NCI-H1048 (cell line): ENCODE measurements around the gene PSG5.
"Not testable (repeated sequence)": the region's sequence is repeated elsewhere in the genome, so short reads cannot be mapped to it uniquely, and the experiment has no call there.

Source experiments
- DNase-seq: peaks from one replicate; lab custom pipeline; 2025; lab: John Stamatoyannopoulos, UW

PSG5 gene

DNA sequence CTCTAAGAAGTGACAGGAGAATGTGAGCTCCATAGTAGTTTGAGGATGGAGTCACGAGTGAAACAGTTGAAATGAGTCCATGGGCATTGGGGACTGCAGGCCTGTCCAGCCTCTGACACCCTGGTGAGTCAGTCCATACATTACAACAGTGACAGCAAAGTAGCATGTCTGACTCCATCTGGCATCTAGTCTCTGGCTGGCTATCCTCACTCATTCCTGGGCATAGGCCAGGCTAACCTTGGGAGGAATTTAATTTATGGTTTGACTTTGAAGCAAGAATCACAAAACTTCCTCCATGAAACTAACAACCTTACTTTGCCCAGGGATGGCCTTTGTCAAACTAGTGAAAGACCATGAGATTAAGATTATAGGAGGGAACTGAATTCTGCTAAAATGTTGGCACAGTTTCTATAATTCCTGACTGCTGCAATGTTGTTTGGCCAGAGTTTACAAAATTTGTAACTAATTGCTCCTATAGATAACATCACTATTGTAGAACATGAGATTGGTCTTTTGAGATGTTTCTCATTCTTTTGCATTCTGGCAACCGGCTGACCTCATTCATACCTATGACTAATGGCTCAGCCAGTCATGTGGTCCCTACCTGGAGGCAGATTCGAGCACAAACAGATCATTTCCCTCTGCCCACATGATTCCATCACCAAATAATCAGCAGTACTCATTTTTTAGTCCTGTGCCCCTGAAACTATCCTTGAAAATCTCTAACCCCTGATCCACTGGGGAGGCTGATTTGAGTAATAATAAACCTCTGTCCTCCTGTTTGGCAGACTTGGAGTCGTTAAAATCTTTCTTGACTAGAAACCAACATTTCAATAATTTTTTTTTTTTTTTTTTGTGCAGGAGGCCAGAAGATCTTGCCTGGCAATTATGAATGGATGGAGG is 4.2 kb downstream of the PSG5 start:
- DNase-seq: not testable (repeated sequence)

DNA sequence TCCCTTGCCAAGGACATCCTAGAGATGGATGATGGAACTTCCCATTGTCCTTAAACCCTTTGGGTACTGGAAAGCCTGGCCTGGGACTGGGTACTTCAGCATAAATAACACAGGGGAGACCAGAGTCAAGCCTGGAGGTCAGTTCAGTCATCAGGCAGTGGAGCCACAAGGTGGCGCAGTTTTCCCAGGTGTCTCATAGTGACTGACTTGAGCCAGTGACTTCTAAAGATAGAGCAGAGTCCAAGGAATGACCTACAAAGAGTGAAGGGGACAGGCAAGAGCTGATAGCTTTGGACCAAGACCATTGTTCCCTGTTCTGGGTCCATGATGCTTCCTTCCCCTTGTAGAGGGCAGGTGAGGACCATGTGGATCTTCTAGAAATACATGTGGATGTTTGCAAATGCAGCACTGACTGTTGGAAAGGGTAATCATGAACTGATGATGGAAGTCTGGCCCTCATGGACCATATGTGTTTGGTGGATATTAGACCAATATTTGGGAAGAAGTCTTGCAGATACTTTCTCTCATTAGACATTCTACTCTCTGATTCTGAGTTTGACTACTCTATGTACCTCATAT is 6.7 kb downstream of the PSG5 start:
- DNase-seq: not testable (repeated sequence)

DNA sequence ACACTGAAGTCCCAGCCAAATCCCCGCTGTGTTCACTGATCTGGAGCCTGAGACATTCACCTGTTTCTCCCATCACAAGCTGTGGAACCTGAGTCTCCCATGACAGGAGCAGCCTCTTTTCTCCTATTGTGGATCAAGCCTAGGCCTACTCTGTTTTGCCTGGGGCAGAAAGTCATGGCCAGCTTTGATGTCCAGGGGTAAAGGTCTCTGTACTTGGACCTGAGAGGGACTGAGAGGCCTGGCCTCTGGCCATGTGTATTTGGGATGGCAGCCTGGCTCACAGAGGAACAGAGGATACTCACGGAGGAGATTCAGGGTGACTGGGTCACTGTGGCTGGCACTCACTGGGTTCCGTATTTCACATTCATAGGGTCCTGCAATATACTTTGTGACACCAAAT is 7.8 kb downstream of the PSG5 start:
- DNase-seq: not testable (repeated sequence)

DNA sequence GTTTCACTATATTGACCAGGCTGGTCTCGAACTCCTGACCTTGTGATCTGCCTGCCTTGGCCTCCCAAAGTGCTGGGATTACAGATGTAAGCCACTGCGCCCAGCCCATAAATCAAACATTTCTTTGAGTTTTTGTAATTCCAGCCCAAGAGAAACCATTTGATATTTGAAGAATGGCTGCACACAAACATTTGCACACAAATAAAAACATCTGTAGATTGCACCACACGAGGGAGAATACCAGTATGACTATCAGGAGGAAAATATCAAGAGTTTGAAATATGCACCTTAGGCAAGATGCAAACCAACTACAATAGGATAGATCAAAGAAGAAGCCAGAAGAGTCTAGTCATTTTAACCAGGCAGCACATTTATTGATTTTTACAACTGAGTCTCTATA is 20.4 kb downstream of the PSG5 start:
- DNase-seq: not testable (repeated sequence)

DNA sequence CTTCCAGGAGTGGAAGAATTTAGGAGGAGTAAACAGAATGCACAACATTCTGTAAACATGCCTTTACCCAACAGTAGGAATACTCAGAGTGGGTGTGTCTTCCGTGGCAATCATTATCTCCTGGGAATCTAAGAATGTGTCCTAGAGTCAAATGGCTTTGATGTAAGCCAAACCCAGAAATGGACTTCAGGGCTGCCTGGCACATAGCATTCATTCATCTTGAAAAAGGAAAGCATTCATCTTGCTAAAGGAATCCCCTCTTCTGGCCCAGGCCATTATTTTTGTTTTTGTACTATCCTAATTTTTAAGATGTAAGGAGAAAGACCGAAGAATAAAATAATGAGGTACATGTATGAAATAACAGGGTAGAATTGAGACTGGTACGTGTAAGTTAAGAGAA is 23.2 kb downstream of the PSG5 start:
- DNase-seq: not testable (repeated sequence)

GRCh38 chr19:43162261-43162660 is 24.1 kb downstream of the PSG5 start:
- DNase-seq: not testable (repeated sequence)

GRCh38 chr19:43152214-43152613 is 34.1 kb downstream of the PSG5 start:
- DNase-seq: no peak

- DNase-seq: peak; percentile 58
Measured at GRCh38 chr19:43149788-43150187, 36.5 kb downstream of the PSG5 start.

GRCh38 chr19:43148233-43148632 is 38.1 kb downstream of the PSG5 start:
- DNase-seq: no peak

GRCh38 chr19:43141763-43142162 is 44.6 kb downstream of the PSG5 start:
- DNase-seq: not testable (repeated sequence)

DNA sequence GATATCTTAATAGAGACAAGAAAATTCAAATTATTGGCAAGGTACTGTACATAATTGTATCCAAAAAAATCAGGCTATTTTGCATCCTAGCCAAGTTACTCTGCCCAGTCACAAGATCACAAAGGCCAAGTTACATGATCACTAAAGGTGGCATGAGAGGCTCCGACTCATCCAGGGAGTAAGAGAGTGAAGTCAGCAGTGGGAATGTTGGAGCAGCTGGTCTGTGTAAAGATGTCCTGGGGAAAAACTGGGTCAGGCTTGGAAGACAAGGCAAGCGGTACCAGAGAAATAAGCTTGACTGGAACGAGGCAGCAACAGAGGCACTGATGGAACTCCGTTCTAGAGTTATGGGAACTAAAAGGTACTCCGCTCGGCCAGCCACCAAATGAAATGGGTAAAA is 53.6 kb downstream of the PSG5 start:
- no peak for DNase-seq

DNA sequence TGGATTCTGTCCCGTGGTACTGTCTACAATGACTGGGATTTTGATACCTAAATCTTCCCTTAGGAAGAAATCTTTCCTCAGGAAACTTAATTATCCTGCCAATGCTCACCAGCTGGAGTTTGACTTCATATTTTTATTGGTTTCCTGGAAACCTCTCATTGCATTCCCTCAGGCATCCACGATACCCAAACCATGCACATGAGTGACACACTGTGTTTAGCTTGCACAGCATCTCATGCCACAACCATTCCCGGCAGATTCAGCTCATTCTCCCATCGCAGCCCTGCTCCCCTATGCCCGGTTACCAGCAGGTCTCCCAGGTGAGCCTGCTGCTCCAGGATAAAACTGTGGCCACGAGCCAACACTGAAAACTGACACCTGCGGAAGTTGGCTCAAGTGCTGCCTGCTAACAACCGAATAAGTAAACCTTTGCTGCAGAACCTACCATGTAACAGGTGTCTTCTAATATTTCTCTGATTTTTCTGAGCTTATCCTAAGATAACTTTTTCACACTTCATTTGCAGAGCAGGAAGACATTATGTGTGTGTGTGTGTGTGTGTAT is 55.0 kb downstream of the PSG5 start:
- DNase-seq: not testable (repeated sequence)

GRCh38 chr19:43129197-43129596 is 57.1 kb downstream of the PSG5 start:
- DNase-seq: not testable (repeated sequence)

DNA sequence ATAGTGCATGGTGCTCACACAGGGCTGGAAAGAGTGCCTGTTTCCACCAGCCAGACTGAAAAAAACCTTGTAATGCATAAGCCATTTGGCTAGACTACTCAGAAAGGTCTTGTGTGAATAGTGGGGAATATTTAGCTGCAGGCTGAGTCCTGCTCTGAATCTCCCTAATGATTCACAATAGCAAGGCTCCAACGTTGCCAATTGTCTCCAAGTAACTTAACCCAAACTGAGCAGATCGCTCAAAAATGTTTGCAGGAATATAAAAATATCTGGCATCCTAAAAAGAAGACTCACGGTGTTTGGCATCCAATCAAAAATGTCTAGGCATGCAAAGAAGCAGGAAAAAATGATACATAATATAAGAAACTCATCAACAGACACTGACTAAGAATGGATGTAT is 59.0 kb downstream of the PSG5 start:
- not testable (repeated sequence) for DNase-seq

GRCh38 chr19:43126720-43127119 is 59.6 kb downstream of the PSG5 start:
- no peak for DNase-seq

- DNase-seq: no peak
Measured at GRCh38 chr19:43124360-43124759, 62.0 kb downstream of the PSG5 start.

DNA sequence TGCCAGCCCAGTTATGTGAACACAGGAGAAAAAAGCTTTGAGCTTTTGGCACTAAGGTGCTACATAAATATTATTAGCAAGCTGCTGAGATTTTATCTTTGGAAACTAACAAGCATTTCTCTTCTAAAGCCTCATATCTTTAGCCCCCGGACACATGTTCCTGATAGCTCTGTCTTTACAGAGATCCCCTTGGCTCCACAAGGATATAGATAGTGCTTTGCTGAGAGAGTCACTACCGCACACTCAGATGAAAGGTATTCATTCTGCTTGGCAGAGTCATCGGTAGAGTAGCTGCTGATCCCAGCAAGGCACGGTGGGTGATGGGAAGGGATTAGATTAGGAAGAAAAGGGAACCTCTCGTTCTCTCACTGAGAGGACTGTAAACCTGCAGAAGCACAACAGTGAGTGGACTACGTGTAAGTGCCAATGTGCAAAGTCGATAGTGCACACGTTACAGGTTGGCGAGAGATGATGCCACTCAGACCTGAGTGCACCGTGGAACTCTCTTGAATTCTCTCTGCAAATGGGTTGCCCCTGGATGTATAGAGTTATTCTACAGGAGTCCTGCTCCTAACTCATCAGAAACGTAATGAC is 65.8 kb downstream of the PSG5 start:
- DNase-seq: not testable (repeated sequence)

GRCh38 chr19:43119526-43119925 is 66.8 kb downstream of the PSG5 start:
- not testable (repeated sequence) for DNase-seq
